ENCODE data around the gene IKZF2.

DNA sequence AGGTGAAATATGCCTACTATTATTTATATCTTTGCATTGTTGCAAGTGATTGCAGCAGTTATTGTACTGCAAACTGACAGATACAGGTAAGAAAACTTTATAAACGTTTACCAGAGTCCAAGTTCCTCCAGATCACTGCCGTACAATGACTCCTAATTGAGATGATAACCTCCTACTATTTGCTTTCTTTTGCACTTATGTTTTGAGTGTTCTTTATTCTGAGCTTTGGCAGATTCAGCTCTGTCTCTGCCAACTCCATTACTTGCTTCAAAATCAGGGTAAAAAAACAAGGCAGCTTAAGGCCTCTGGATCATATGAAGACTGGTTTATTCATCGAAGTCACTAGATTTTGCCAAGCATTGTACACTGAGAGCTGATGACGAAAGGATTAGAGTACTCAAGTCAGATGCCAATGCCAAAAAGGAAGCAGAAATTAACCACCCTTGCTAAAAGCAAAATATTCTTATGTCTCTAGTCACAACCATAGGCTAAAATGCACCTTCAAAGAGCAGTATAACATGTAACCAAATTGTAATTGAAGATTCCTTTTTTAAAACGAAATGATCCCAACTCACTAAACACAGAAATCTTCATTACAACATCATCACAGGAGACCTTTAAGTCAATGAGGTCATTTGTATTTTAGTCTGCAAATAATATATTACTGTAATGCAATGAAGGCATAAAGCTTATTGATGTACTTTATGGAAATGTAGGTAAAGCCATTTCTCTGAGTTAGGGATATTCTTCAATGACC lies 10.5 kb upstream of the IKZF2 start:
- TF ChIP-seq, protein P1, sequence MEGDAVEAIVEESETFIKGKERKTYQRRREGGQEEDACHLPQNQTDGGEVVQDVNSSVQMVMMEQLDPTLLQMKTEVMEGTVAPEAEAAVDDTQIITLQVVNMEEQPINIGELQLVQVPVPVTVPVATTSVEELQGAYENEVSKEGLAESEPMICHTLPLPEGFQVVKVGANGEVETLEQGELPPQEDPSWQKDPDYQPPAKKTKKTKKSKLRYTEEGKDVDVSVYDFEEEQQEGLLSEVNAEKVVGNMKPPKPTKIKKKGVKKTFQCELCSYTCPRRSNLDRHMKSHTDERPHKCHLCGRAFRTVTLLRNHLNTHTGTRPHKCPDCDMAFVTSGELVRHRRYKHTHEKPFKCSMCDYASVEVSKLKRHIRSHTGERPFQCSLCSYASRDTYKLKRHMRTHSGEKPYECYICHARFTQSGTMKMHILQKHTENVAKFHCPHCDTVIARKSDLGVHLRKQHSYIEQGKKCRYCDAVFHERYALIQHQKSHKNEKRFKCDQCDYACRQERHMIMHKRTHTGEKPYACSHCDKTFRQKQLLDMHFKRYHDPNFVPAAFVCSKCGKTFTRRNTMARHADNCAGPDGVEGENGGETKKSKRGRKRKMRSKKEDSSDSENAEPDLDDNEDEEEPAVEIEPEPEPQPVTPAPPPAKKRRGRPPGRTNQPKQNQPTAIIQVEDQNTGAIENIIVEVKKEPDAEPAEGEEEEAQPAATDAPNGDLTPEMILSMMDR (conservative IDR thresholded peaks at IDR 0.05; ENCODE audit: low read depth in 2 of 2), result no peak
- TF ChIP-seq POLR2AphosphoS5 (IDR thresholded peaks at IDR 0.05; ENCODE audit: low read depth) (no peak), EZH2 (IDR thresholded peaks at IDR 0.05; ENCODE audit: low read depth, unreplicated experiment) (no peak), CREB1 (CRISPR knock-in tag; IDR thresholded peaks at IDR 0.05; ENCODE audit: low read depth) (no peak), EZH2phosphoT487 (IDR thresholded peaks at IDR 0.05; ENCODE audit: unreplicated experiment) (no peak), NANOG (IDR thresholded peaks at IDR 0.05; ENCODE audit: borderline replicate concordance) (no peak)
- TF ChIP-seq, protein P2, sequence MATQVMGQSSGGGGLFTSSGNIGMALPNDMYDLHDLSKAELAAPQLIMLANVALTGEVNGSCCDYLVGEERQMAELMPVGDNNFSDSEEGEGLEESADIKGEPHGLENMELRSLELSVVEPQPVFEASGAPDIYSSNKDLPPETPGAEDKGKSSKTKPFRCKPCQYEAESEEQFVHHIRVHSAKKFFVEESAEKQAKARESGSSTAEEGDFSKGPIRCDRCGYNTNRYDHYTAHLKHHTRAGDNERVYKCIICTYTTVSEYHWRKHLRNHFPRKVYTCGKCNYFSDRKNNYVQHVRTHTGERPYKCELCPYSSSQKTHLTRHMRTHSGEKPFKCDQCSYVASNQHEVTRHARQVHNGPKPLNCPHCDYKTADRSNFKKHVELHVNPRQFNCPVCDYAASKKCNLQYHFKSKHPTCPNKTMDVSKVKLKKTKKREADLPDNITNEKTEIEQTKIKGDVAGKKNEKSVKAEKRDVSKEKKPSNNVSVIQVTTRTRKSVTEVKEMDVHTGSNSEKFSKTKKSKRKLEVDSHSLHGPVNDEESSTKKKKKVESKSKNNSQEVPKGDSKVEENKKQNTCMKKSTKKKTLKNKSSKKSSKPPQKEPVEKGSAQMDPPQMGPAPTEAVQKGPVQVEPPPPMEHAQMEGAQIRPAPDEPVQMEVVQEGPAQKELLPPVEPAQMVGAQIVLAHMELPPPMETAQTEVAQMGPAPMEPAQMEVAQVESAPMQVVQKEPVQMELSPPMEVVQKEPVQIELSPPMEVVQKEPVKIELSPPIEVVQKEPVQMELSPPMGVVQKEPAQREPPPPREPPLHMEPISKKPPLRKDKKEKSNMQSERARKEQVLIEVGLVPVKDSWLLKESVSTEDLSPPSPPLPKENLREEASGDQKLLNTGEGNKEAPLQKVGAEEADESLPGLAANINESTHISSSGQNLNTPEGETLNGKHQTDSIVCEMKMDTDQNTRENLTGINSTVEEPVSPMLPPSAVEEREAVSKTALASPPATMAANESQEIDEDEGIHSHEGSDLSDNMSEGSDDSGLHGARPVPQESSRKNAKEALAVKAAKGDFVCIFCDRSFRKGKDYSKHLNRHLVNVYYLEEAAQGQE (IDR thresholded peaks at IDR 0.05; ENCODE audit: unreplicated experiment), result no peak
